ENCODE data around the gene PPP1CA. TPM values are rescaled to one million over a fixed set of nuclear protein-coding genes. Genes with fewer than 3 reads are reported as not detected.
"Not testable (repeated sequence)": the region's sequence is repeated elsewhere in the genome, so short reads cannot be mapped to it uniquely, and the experiment has no call there.

The PPP1CA gene
- total and polyA plus RNA-seq, 7 donors: 72.6 to 191 (median 108) TPM

- intact Hi-C loops (cut with DNase I): loop anchor here (5.0 kb wide), 1 partner anchor 39 kb away; the partner anchor contains the start of gene TMEM134 (in 2 of the 2)
- peak within 1 kb of the TSS; percentile 96 for H3K4me3 ChIP-seq
- DNase-seq (peak; percentile 99), ATAC-seq (peak; percentile 93 to 97 (median 95))
- 0% methylated on average over 60 to 68 of the region's 68 CpGs for WGBS, 3 donors
- no peak for TF ChIP-seq CTCF (IDR thresholded peaks at IDR 0.05)
- H3K27me3 ChIP-seq (ENCODE audit: insufficient read depth in 3 of 3, low read length in 2 of 3): no peaks in the 10 kb centered on the region
- peak within 1 kb of the TSS; percentile 92 for H3K27ac ChIP-seq
- H3K36me3 ChIP-seq (ENCODE audit: insufficient read depth in 1 of 2, low read depth in 1 of 2): peaks cover 0 to 39% of the 10 kb centered on the region in 2 donors
- H3K9me3 ChIP-seq: no peaks in the 10 kb centered on the region
- peaks cover 25% of the 10 kb centered on the region for H3K4me1 ChIP-seq
Observed at GRCh38 chr11:67428052-67429001, 26.7 kb upstream of the PPP1CA start, which contains the start of gene RPS6KB2. RPS6KB2 (plus strand) TSS chr11:67428494; CDS start chr11:67428546, 52 bp downstream.

- intact Hi-C loops (cut with DNase I): loop anchor here (5.0 kb wide), 1 partner anchor 40 kb away; the partner anchor contains the start of gene TMEM134 (in 2 of the 2)
- peak overlapping the region; percentile 92 for H3K27ac ChIP-seq
Observed at GRCh38 chr11:67427364-67427859, 25.8 kb upstream of the PPP1CA start.

GRCh38 chr11:67423891-67424613 is 22.4 kb upstream of the PPP1CA start:
- 76 to 80% (median 79%) methylated on average over 31 to 34 of the region's 34 CpGs for WGBS, 3 donors
- no peak overlapping the region for H3K4me3 ChIP-seq
- peaks cover 21% of the 10 kb centered on the region for H3K4me1 ChIP-seq
- intact Hi-C loops (cut with DNase I): no loop called here
- H3K27me3 ChIP-seq (ENCODE audit: insufficient read depth in 3 of 3, low read length in 2 of 3): no peaks in the 10 kb centered on the region
- ATAC-seq: no peak
- H3K36me3 ChIP-seq (ENCODE audit: insufficient read depth in 1 of 2, low read depth in 1 of 2): no peaks in the 10 kb centered on the region
- no peak overlapping the region for H3K27ac ChIP-seq
- H3K9me3 ChIP-seq: no peaks in the 10 kb centered on the region
- no peak for DNase-seq
- TF ChIP-seq CTCF (IDR thresholded peaks at IDR 0.05): no peak

More at GRCh38 chr11:67427364-67427859, 25.8 kb upstream of the PPP1CA start:
- WGBS, 3 donors: 70 to 75% (median 72%) methylated on average over 19 of the region's 19 CpGs
- peaks cover 0 to 30% of the 10 kb centered on the region in 2 donors for H3K36me3 ChIP-seq (ENCODE audit: insufficient read depth in 1 of 2, low read depth in 1 of 2)
- not testable (repeated sequence) for H3K9me3 ChIP-seq; DNase-seq; H3K27me3 ChIP-seq (ENCODE audit: insufficient read depth in 3 of 3, low read length in 2 of 3)
- peak in 1 of 4 donors; percentile 12 for ATAC-seq
- peak overlapping the region; percentile 96 for H3K4me3 ChIP-seq
- peaks cover 25% of the 10 kb centered on the region for H3K4me1 ChIP-seq

GRCh38 chr11:67423466-67423865 is 21.8 kb upstream of the PPP1CA start:
- intact Hi-C loops (cut with DNase I): no loop called here
- Histone ChIP-seq H3K9me3 (no peaks in the 10 kb centered on the region), H3K4me1 (peaks cover 25% of the 10 kb centered on the region), H3K36me3 (ENCODE audit: insufficient read depth in 1 of 2, low read depth in 1 of 2) (no peaks in the 10 kb centered on the region), H3K27ac (no peak overlapping the region), H3K4me3 (no peak overlapping the region), H3K27me3 (ENCODE audit: insufficient read depth in 3 of 3, low read length in 2 of 3) (no peaks in the 10 kb centered on the region)
- ATAC-seq (no peak), DNase-seq (no peak)
- 63 to 75% (median 69%) methylated on average over 13 of the region's 13 CpGs for WGBS, 3 donors
- TF ChIP-seq CTCF (IDR thresholded peaks at IDR 0.05): no peak
